GM21825 (cell line): Measurements from ENCODE around the gene CMSS1.

ENCODE experiments used
- ATAC-seq: cut with Tn5 transposase; IDR thresholded peaks from one replicate; pipeline ENCODE4 v1.9.1; 2021; ENCODE audit warnings: mild to moderate bottlenecking, moderate library complexity; ENCODE audit not compliant: unreplicated experiment

The CMSS1 gene

DNA sequence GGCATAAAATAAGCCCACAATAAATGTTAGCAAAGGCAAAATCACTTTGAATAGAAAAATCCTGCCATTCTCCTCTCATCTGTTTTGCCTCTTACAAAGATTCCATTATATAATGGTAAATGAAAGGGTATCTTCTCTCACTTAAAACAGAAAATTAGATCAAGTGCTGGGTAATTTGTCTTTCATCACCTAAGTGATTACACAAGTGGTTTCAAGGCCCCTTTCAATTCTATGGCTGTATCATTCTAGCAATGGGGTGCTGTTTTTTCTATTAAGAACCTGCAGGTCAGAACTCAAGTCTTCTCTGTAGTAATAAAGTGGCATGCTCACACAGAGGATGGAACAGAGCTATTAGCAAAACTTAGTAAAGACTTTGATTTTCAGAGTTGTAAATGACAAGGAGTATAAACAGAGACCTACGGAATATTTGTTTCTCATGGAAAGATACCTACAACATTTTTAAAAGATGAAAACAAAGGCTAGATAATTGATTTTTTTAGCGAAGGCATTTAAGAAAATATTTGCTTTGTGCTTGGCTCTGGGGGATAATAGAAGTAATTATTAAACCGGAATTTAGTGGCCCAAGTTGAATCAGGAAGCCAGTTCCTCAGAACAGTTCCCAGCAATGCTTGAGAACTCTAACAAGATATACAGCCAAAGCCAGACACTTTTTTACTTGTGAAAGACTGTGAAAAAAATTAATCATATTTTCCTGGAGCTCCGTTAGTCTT lies 137.4 kb downstream of the CMSS1 start:
- no peak for ATAC-seq

- no peak for ATAC-seq
Observed at GRCh38 chr3:99955773-99956562, 138.3 kb downstream of the CMSS1 start.

- ATAC-seq = no peak
Observed at GRCh38 chr3:99957151-99957796, 139.6 kb downstream of the CMSS1 start.

GRCh38 chr3:99958222-99958912 lies 140.7 kb downstream of the CMSS1 start:
- no peak for ATAC-seq

DNA sequence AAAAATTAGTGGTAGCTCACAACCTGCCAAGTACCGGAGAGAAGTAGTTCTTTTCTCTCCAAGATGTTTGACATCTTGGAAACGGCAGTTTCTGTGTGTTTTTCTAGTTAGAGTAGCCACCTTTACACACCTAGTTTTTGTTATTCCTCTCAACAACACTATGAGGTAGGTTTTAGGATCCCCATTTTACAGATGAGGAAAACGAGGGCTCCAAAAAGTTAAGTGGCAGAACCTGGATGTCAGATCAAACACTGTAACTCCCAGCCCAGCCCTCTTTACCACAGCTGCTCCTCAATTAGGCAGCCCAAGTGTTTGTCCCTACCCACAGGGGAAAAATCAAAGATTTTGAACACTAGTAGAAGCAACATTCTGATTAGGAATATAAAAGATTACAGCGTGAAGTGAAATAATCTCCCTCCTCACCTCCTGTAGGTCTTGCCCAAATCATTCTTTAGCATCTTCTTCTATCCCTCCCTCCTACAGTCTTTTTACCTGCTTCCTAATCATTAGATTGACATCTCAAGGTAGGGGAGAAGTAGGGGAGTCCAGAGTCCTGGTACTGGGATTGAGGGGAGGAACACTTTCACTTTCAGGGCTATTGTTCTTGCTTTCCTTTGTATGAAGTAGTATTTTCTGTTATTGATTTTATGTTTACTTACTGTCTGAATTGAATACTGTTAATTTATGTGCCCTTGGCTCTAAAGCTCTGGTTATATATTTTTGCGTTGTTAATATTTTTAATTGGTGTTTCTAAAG lies 142.6 kb downstream of the CMSS1 start:
- ATAC-seq = no peak

DNA sequence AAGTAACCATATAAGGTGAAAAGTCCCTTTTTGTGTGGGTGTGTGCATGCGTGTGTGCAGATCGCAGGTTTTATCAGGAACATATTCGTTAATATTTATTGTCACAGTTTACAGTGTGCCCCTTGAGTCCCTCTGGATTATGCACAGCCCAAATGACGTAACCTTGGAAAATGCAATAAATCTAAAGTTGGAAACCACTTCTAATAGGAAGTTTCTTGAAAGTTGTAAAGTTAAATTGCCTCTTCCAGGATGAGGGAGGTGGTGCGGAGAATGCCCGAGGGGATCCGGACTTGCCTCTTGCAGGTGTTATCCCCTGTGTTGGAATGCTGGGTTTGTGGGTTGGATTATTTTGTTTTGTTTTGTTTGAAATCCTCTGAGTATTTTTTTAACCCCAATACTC lies 143.3 kb downstream of the CMSS1 start:
- ATAC-seq = no peak

DNA sequence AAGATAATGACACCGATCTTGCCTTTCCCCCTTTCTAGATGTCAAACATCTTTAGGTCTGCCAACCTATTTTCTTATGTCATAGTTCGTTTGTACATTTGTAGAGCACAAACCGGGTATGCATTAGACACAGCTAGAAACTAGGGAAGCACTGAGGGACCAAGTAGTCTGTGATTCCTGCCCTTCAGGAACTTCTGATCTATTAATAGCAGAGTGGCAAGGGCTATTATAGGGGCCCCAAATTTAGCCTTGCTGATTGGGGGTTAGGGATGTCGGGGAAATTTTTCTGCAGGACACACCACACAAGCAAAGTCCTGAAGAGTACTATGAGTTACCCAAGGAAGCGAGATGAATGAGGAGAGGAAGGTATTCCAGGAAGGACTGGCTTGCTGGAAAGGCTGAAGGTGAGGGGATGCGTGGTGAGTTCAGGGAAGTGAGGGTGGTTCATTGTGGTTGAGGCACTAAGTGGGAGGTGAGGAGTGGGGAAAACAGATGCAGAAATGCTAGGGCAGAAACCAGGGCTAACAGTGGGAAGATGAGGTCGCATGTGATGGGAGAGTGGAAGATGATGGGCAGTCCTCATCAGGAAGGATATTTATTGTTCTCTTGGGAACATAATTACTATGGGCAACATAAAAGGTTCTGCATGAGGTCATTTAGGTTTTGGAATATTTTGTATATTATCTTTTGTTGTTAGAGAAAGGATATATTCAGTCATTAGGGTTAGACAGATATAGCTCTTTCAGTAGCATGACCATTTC lies 144.3 kb downstream of the CMSS1 start:
- no peak for ATAC-seq

DNA sequence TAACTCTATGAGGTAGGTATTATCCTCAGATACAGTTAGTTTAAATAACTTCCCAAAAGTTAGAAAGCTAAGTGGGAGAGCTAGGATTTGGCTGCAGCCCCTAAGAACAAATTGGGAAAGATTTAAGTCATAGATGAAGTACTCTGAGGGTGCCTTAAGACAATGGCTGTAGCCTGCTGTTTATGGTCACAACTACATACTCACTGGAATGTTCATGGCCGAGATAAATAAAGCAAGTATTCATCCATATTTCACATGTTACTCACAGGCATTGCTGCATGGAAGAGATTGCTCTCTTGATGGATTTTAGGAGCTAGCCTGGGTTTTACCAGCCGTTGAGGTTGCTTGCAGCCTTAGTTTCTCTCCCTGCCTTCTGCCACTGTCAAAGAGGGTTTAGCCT lies 145.0 kb downstream of the CMSS1 start:
- no peak for ATAC-seq

- ATAC-seq = no peak
Observed at GRCh38 chr3:99965077-99965476, 147.4 kb downstream of the CMSS1 start.

DNA sequence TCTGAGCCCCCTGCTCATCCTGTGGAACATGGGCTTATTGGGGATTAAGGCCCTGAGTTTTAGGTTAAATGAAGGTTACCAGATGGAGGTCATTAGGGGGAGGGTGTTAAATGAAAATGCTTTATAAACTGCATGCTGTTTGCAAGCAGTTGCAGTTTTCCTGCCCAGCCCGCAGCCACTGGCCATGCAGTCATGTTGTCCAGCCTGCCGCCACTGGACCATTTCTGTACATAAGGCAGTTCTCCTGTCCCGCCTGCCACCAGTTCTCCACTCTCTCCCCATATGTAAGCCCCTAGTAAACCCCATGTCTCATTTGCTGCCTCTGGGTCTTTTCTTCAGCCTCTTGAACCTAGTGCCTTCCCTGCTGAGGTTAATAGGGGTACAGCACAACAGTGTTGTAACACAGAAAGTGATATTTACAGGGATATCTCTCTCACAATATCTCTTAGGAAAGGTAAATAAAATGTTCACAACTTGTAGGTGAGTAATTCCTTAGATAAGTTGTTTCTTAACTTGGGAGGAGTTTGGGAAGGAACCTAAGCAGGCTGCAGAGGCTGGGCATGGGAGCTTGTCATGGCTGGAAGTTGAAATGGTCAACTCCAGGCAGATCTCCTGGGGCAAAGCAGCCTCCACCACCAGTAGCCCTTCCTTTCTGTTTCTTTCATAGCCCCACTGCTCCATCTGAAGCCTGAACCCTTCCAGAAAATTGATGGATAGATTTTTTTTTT lies 148.2 kb downstream of the CMSS1 start:
- no peak for ATAC-seq

DNA sequence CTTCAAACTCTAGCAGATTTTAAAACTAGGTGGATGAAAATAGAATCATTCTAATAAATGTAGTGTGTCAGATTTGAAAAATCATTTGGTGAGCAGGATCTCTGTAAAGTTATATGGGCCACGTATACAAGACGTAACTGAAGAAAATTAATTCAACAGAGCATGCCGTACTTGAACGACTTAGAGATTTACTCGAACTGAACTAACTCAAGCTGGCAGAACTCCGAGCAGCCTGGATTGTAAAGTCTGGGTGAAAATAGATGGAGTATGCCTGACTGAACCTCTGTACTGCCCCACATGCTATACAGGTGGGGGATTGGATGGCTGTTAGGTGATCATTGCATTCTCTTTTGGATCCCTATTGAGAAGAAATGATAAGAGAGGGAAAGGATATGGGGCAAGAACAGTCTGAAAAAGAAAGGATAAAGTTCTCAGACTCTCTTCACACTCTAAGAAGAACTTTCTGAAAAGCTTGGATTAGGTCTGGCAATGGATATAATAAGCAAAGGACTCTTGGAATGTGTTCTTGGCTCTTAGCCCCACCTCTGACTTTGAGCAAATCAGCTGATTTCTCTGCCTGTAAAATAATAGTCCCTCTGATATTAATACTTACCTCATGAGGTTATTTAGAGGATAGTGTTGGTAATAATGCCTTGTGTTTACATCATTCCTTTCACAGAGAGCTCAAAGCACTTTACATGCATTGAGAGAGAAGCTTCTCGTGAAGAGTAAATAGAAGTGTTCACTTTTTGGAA lies 149.2 kb downstream of the CMSS1 start:
- no peak for ATAC-seq

DNA sequence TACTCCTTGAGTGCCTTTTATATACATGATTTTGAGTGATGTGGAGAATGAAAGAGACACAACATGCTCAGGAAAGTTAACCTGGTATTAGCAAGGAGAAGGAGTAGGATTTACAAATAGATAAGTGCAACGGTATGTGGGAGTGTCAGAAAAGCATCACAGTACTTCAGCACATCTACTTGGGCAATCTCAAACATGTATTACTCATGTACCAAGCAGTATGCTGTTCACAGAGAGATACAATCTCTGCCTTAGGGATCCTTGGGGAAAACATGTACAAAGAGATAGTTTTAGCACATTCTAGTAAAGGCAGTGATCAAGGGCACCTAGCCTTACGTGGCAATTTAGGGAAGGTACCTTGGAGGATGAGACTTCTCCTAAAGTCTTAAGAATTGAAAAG lies 150.1 kb downstream of the CMSS1 start:
- ATAC-seq = no peak

DNA sequence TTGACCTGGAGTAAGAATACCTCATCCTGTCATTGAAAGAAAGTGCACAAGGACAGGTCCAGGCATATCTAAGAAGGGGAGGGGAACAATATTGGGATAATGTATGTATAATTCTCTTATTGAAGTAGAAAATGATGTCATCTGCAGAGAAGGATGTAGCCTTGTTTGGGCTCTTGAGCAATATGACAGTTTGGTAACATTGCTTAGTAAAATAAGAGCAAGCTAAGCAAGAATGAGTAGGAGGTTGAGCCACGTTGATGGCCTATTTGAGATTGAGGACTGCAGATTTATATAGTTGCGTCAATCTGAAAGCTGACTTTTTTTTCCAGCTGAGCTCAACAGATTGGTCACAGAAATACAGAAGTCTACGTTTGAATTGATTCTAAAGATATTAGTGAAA lies 151.5 kb downstream of the CMSS1 start:
- no peak for ATAC-seq

- ATAC-seq = peak; percentile 95
Observed at GRCh38 chr3:99970198-99970597, 152.5 kb downstream of the CMSS1 start.

DNA sequence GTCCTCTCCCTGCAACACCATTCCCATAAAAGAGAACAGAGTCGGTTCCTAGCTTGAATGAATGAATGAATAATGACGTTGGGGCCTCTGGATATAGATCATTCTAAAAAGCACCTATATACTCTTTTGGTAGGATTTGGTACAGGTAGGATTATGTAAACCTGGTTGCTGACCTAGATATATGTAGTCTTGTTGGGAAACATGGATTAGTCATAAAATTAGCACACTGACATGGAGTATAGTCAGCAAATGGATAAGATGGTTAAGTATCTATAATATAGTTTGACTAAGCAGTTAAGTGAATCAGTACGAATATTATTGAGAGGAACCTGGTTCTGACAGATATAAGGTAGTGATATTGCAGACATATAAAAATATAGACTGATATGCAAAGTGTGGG lies 154.1 kb downstream of the CMSS1 start:
- ATAC-seq = no peak

DNA sequence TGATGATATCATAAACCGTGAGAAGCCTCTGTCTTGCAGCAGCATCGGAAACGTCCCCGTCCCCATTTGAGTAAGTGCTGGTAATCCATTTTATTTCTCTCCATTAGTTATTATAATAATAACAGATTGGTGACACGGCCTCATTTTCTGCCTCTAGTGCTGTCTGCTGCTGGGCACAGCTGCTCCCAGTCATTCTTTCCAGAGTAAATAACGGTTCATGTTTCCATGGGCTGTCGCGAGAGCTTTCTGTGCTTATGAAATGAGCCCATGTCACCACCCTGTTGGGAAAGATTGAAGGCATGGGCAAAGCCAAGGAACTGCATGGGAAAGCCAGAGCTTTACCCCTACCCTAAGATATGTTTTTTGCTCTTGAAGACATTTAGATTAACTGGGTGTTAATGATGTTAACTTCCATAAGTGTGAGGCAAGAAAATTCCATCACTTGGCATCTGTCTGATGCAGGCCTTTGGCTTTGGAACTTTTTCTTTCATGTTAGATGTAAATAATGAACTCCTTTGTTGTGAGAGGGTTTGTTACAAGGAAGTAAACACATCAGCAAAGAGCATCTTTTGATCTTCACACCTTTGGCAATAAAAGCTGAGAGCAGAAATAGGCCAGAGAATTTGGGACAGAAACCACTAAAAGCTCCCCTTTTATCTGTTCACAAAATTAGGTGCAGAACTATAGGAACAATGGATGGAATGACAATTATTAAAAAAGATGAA lies 154.9 kb downstream of the CMSS1 start:
- ATAC-seq = no peak

DNA sequence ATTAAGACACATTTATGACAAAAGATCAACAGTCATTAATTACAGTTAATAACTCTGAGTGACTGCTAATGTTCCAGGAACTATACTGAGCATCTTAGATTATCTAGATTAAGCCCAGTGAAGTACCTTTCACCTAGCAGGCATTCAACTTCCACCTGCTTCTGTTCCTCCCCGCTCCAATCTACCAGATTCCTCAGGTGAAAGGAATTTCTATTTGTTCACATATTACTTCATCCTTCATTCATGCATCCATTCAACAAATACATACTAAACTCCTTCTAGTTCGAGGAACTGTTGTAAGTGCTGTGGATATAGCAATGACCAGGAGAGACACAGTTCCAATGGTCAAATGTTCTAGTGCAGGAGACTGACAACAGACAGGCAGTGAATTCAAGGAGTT lies 157.3 kb downstream of the CMSS1 start:
- no peak for ATAC-seq

GRCh38 chr3:99976584-99976983 lies 158.9 kb downstream of the CMSS1 start:
- no peak for ATAC-seq
